Measurements from ENCODE around the gene PTPRT.

Gene PTPRT

DNA sequence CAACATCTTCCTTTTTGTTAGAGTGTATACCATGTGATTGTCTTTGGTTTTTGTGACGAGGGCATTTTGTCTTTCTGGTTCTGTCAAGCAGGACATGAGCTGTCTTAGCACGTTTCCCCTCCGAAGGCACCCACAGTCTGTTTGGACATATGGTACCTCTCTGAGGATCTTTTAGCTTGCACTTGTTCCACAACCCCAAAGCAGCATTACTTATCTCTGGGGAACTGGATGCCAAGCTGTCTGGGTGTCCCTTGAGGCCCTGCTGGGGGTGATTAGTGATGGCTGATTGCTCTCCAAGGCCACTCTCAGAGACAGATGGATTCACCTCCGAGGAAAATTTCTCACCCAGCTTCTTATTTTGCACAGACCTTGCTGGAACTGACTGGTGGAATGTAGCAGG lies 1126.6 kb downstream of the PTPRT start (continued):
- TF ChIP-seq, protein P1, sequence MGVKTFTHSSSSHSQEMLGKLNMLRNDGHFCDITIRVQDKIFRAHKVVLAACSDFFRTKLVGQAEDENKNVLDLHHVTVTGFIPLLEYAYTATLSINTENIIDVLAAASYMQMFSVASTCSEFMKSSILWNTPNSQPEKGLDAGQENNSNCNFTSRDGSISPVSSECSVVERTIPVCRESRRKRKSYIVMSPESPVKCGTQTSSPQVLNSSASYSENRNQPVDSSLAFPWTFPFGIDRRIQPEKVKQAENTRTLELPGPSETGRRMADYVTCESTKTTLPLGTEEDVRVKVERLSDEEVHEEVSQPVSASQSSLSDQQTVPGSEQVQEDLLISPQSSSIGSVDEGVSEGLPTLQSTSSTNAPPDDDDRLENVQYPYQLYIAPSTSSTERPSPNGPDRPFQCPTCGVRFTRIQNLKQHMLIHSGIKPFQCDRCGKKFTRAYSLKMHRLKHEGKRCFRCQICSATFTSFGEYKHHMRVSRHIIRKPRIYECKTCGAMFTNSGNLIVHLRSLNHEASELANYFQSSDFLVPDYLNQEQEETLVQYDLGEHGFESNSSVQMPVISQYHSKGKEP (tag by site-specific recombination; IDR thresholded peaks at IDR 0.05) = no peak
- TF ChIP-seq, protein P2, sequence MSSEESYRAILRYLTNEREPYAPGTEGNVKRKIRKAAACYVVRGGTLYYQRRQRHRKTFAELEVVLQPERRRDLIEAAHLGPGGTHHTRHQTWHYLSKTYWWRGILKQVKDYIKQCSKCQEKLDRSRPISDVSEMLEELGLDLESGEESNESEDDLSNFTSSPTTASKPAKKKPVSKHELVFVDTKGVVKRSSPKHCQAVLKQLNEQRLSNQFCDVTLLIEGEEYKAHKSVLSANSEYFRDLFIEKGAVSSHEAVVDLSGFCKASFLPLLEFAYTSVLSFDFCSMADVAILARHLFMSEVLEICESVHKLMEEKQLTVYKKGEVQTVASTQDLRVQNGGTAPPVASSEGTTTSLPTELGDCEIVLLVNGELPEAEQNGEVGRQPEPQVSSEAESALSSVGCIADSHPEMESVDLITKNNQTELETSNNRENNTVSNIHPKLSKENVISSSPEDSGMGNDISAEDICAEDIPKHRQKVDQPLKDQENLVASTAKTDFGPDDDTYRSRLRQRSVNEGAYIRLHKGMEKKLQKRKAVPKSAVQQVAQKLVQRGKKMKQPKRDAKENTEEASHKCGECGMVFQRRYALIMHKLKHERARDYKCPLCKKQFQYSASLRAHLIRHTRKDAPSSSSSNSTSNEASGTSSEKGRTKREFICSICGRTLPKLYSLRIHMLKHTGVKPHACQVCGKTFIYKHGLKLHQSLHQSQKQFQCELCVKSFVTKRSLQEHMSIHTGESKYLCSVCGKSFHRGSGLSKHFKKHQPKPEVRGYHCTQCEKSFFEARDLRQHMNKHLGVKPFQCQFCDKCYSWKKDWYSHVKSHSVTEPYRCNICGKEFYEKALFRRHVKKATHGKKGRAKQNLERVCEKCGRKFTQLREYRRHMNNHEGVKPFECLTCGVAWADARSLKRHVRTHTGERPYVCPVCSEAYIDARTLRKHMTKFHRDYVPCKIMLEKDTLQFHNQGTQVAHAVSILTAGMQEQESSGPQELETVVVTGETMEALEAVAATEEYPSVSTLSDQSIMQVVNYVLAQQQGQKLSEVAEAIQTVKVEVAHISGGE (tag by site-specific recombination; conservative IDR thresholded peaks at IDR 0.05; ENCODE audit: low read depth) = no peak

DNA sequence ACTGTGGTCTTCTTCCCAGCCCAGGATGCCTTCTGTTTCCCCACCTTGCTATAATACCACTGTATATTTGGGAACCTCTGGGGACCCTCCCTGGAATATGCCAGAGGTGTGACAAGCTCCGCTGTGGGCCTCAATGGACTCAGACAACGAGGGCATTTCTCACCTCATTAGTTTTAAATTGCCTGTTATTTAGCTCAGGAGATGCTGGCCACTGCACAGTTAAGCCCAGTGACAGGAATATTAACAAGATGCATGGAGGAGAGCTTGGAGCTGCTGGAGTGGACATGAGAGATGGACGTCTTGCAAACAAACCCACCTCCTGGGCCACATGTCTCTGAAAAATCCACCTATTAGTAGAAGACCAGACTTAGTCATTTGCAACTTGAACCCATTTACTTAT lies 1136.4 kb downstream of the PTPRT start:
- Histone ChIP-seq H3K4me3 (ENCODE audit: low read depth, low read length) (no peak overlapping the region), H3K4me1 (ENCODE audit: control insufficient read depth, insufficient read depth, low read length) (no peaks in the 10 kb centered on the region), H3K9me3 (ENCODE audit: control insufficient read depth, insufficient read depth, low read depth, low read length) (no peaks in the 10 kb centered on the region), H3K27ac (ENCODE audit: extremely low read depth, low read depth, low read length) (no peak overlapping the region), H3K36me3 (ENCODE audit: control insufficient read depth in 2 of 2, insufficient read depth in 1 of 2, low read length in 2 of 2) (no peaks in the 10 kb centered on the region)
- ChIA-PET POLR2A (no interaction called here), CTCF (interaction anchor here (0.6 kb wide), 1 partner anchor 1339 kb away, joined by 3 read pairs; no protein-coding TSS in a partner anchor)
- TF ChIP-seq MEIS1 (CRISPR knock-in tag; IDR thresholded peaks at IDR 0.05; ENCODE audit: borderline replicate concordance) (no peak), SCRT2 (tag by site-specific recombination; IDR thresholded peaks at IDR 0.05) (no peak)

DNA sequence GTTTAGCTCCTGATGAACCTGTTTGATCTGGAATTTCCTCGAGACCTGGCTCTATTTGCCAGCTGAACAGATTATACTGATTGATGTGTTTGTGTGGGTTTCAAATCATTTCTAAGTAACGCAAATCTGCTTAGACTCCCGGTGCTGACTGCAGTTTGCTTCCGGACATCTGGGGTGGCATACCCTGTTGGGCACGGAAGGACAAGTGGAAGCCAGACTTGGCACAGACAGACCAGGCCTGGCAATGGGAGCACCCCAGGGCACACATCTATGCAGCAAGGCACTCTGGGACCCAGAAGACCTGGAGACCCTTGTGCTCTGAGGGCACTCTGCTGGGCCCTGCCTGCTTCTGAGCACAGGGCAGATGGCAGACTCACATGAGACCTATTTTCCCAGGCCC lies 1137.8 kb downstream of the PTPRT start:
- Histone ChIP-seq H3K36me3 (ENCODE audit: control insufficient read depth in 2 of 2, insufficient read depth in 1 of 2, low read length in 2 of 2) (no peaks in the 10 kb centered on the region), H3K9me3 (ENCODE audit: control insufficient read depth, insufficient read depth, low read depth, low read length) (no peaks in the 10 kb centered on the region), H3K4me1 (ENCODE audit: control insufficient read depth, insufficient read depth, low read length) (no peaks in the 10 kb centered on the region), H3K27ac (ENCODE audit: extremely low read depth, low read depth, low read length) (no peak overlapping the region), H3K4me3 (ENCODE audit: low read depth, low read length) (no peak overlapping the region)
- ChIA-PET POLR2A (no interaction called here), CTCF (interaction anchor here (0.5 kb wide), 1 partner anchor 118 kb away, joined by 3 read pairs; no protein-coding TSS in a partner anchor)
- TF ChIP-seq ZNF175 (tag by site-specific recombination; IDR thresholded peaks at IDR 0.05) (no peak), ZNF555 (tag by site-specific recombination; conservative IDR thresholded peaks at IDR 0.05) (no peak), RBAK (tag by site-specific recombination; IDR thresholded peaks at IDR 0.05) (no peak), ZEB2 (tag by site-specific recombination; IDR thresholded peaks at IDR 0.05) (no peak), ZNF341 (tag by site-specific recombination; IDR thresholded peaks at IDR 0.05; ENCODE audit: low read depth) (no peak), ZNF571 (tag by site-specific recombination; IDR thresholded peaks at IDR 0.05) (no peak), ZNF266 (tag by site-specific recombination; IDR thresholded peaks at IDR 0.05; ENCODE audit: low read depth) (no peak), ZNF335 (tag by site-specific recombination; conservative IDR thresholded peaks at IDR 0.05) (no peak), ZNF701 (tag by site-specific recombination; IDR thresholded peaks at IDR 0.05) (no peak), ZNF350 (tag by site-specific recombination; IDR thresholded peaks at IDR 0.05) (no peak), ZNF776 (tag by site-specific recombination; IDR thresholded peaks at IDR 0.05; ENCODE audit: borderline replicate concordance) (no peak), ZNF501 (tag by site-specific recombination; IDR thresholded peaks at IDR 0.05) (no peak), ZNF10 (tag by site-specific recombination; IDR thresholded peaks at IDR 0.05) (no peak), ZNF221 (tag by site-specific recombination; IDR thresholded peaks at IDR 0.05; ENCODE audit: borderline replicate concordance) (no peak), PRDM1 (tag by site-specific recombination; IDR thresholded peaks at IDR 0.05) (no peak)
- TF ChIP-seq, protein P3, sequence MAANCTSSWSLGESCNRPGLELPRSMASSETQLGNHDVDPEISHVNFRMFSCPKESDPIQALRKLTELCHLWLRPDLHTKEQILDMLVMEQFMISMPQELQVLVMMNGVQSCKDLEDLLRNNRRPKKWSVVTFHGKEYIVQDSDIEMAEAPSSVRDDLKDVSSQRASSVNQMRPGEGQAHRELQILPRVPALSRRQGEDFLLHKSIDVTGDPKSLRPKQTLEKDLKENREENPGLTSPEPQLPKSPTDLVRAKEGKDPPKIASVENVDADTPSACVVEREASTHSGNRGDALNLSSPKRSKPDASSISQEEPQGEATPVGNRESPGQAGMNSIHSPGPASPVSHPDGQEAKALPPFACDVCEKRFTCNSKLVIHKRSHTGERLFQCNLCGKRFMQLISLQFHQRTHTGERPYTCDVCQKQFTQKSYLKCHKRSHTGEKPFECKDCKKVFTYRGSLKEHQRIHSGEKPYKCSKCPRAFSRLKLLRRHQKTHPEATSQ (tag by site-specific recombination; IDR thresholded peaks at IDR 0.05) = no peak
- TF ChIP-seq, protein P4, sequence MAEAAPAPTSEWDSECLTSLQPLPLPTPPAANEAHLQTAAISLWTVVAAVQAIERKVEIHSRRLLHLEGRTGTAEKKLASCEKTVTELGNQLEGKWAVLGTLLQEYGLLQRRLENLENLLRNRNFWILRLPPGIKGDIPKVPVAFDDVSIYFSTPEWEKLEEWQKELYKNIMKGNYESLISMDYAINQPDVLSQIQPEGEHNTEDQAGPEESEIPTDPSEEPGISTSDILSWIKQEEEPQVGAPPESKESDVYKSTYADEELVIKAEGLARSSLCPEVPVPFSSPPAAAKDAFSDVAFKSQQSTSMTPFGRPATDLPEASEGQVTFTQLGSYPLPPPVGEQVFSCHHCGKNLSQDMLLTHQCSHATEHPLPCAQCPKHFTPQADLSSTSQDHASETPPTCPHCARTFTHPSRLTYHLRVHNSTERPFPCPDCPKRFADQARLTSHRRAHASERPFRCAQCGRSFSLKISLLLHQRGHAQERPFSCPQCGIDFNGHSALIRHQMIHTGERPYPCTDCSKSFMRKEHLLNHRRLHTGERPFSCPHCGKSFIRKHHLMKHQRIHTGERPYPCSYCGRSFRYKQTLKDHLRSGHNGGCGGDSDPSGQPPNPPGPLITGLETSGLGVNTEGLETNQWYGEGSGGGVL (tag by site-specific recombination; IDR thresholded peaks at IDR 0.05) = no peak
- TF ChIP-seq, protein P5, sequence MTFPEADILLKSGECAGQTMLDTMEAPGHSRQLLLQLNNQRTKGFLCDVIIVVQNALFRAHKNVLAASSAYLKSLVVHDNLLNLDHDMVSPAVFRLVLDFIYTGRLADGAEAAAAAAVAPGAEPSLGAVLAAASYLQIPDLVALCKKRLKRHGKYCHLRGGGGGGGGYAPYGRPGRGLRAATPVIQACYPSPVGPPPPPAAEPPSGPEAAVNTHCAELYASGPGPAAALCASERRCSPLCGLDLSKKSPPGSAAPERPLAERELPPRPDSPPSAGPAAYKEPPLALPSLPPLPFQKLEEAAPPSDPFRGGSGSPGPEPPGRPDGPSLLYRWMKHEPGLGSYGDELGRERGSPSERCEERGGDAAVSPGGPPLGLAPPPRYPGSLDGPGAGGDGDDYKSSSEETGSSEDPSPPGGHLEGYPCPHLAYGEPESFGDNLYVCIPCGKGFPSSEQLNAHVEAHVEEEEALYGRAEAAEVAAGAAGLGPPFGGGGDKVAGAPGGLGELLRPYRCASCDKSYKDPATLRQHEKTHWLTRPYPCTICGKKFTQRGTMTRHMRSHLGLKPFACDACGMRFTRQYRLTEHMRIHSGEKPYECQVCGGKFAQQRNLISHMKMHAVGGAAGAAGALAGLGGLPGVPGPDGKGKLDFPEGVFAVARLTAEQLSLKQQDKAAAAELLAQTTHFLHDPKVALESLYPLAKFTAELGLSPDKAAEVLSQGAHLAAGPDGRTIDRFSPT (tag by site-specific recombination; IDR thresholded peaks at IDR 0.05) = no peak
